Measurements from ENCODE around the gene CNPY3.

CNPY3 gene

GRCh38 chr6:42932412-42932811, 3.1 kb downstream of the CNPY3 start:
- no peak for TF ChIP-seq CTCF (IDR thresholded peaks at IDR 0.05)

- no peak for TF ChIP-seq CTCF (IDR thresholded peaks at IDR 0.05)
Observed at GRCh38 chr6:42933205-42933604, 3.9 kb downstream of the CNPY3 start.

DNA sequence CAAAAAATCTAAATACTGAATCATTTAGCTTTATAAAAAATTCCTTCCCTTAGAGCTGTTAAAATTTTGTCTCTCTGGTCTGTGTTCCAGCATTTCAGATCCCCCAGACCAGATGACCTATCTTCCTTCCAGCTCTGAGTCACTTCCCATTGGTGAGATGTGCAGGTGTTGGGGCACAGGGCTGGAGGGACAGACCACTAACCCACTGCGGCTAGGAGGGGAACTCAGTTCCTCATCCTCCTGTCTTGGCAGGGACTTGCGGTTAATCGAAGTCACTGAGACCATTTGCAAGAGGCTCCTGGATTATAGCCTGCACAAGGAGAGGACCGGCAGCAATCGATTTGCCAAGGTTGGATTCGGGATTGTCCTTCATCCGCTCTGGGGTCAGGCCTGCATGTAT, 6.0 kb downstream of the CNPY3 start:
- no peak for TF ChIP-seq CTCF (IDR thresholded peaks at IDR 0.05)

DNA sequence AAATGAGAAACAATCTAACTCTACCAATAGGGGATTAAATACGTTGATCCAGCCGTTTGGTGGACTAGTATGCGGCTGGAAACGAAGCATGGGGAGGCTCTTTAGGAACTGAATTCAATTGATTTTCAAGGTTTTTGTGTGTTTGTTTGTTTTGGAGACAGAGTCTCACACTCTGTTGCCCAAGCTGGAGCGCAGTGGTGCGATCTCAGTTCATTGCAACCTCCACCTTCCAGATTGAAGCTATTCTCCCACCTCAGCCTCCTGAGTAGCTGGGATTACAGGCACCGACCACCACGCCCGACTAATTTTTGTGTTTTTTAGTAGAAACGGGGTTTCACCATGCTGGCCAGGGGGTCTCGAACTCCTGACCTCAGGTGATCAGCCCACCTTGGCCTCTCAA, 7.1 kb downstream of the CNPY3 start:
- TF ChIP-seq CTCF (IDR thresholded peaks at IDR 0.05) = no peak

GRCh38 chr6:42937548-42938427, 8.5 kb downstream of the CNPY3 start:
- TF ChIP-seq CTCF (IDR thresholded peaks at IDR 0.05) = no peak

GRCh38 chr6:42938428-42938796, 9.1 kb downstream of the CNPY3 start:
- no peak for TF ChIP-seq CTCF (IDR thresholded peaks at IDR 0.05)

GRCh38 chr6:42938987-42939809, 9.9 kb downstream of the CNPY3 start:
- TF ChIP-seq CTCF (IDR thresholded peaks at IDR 0.05) = no peak
